ENCODE data around the gene ATP8B4. TPM values are rescaled to one million over a fixed set of nuclear protein-coding genes. Genes with fewer than 3 reads are reported as not detected.
A peak's percentile ranks its signal among the peaks of the same experiment; 100 is the strongest.

The ATP8B4 gene
- total RNA-seq, 1 donor: 90.2 TPM

DNA sequence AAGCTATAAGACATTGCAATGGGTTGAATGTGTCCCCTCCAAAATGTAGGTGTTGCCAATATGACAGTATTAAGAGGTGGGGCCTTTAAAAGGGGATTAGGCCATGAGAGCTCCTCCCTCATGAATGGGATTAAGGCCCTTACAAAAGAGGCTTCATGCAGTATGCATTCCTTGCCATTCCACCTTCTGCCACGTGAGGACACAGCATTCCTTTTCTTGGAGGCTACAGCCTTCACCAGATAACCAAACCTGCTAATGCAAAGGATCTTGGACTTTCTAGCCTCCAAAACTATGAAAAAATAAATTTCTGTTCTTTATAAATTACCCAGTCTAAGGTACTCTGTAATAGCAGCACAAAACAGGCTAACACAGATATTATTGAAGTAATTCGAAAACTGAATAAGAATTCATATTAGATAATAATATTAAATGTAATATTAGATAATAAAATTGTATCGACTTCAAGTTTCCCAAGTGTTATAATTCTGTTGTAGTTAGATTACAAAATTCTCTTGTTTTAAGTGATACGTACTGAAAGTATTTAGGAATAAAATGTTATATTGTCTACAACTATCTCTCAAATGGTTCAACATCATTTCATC, 29.4 kb upstream of the ATP8B4 start:
- no peak overlapping the region for H3K4me3 ChIP-seq (ENCODE audit: low read depth, low read length)
- peak; percentile 65 for DNase-seq (ENCODE audit: low read depth)
- TF ChIP-seq, protein P1, sequence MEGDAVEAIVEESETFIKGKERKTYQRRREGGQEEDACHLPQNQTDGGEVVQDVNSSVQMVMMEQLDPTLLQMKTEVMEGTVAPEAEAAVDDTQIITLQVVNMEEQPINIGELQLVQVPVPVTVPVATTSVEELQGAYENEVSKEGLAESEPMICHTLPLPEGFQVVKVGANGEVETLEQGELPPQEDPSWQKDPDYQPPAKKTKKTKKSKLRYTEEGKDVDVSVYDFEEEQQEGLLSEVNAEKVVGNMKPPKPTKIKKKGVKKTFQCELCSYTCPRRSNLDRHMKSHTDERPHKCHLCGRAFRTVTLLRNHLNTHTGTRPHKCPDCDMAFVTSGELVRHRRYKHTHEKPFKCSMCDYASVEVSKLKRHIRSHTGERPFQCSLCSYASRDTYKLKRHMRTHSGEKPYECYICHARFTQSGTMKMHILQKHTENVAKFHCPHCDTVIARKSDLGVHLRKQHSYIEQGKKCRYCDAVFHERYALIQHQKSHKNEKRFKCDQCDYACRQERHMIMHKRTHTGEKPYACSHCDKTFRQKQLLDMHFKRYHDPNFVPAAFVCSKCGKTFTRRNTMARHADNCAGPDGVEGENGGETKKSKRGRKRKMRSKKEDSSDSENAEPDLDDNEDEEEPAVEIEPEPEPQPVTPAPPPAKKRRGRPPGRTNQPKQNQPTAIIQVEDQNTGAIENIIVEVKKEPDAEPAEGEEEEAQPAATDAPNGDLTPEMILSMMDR (IDR thresholded peaks at IDR 0.05; ENCODE audit: insufficient read depth, low read depth, low read length): peak; percentile 59

DNA sequence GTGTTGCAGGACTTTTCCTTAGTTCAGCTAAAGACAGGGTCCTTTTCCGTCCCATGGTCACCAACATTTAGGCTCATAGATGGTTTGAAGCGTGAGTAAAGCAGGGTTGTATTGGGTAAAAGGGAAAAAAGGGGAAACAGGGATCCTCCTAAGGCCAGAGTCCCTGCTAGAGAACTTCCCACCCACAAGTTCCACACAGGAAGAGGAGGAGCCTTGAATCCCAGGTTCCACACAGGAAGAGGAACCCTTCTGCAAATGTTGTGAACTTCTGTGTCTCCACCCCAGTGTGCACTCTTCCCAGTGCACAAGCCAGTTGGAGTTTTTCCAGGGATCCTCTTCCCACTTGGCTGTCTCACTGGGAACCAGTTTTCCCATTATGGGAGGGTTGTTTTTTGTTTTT, 27.6 kb upstream of the ATP8B4 start:
- TF ChIP-seq, protein P1 (IDR thresholded peaks at IDR 0.05; ENCODE audit: insufficient read depth, low read depth, low read length): no peak
- no peak for DNase-seq (ENCODE audit: low read depth)
- H3K4me3 ChIP-seq (ENCODE audit: low read depth, low read length): no peak overlapping the region

DNA sequence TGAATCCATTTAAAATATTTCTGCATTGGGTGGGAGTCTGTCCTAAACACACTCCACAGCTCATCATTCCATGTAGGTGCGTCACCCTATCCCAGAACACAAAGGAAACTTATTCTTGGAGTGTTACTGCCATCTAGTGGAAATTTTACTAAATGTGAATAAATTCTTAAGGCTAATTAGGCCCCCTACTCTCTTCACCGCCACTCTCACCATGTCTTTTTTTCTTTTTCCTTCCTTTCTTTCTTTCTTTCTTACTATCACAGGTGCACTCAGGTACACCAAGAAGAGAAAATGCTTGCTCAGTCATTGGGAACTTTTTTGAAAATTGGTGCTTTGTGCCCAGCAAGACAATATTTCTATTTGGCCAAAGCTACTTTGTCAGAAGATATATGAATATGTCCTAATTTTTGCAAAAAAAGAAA, 26.4 kb upstream of the ATP8B4 start:
- DNase-seq (ENCODE audit: low read depth): peak; percentile 87
- H3K4me3 ChIP-seq (ENCODE audit: low read depth, low read length): no peak overlapping the region
- TF ChIP-seq, protein P1 (IDR thresholded peaks at IDR 0.05; ENCODE audit: insufficient read depth, low read depth, low read length): peak; percentile 45

DNA sequence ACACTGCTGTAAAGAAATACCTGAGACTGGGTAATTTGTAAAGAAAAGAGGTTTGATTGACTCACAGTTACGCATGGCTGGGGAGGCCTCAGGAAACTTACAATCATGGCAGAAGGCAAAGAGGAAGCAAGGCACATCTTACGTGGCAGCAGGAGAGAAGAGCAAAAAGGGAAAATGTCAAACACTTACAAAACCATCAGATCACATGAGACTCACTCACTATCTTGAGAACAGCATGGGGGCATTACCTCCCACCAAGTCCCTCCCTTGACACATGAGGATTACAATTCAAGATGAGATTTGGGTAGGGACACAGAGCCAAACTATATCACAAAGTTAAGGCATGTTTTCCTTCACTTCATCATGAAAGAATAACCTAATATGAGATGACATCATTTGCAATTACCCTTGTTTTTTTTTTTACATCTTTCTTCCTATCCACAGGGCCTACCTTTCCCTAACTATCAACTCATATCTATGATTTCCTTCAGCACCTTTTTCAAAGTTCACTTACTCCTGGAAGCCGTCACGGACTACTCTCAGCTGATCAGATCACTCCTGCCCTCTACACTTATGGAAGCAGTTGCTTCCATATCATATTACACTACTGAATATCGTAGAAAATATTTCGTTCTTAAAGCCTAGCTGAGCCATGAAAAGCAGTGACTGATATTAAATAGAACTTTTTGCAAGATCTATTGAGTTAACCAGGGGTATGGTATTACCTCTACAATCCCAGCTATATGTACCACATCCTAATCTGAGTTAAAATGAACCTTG, 25.5 kb upstream of the ATP8B4 start:
- no peak for DNase-seq (ENCODE audit: low read depth)
- TF ChIP-seq, protein P1 (IDR thresholded peaks at IDR 0.05; ENCODE audit: insufficient read depth, low read depth, low read length): no peak
- H3K4me3 ChIP-seq (ENCODE audit: low read depth, low read length): no peak overlapping the region

DNA sequence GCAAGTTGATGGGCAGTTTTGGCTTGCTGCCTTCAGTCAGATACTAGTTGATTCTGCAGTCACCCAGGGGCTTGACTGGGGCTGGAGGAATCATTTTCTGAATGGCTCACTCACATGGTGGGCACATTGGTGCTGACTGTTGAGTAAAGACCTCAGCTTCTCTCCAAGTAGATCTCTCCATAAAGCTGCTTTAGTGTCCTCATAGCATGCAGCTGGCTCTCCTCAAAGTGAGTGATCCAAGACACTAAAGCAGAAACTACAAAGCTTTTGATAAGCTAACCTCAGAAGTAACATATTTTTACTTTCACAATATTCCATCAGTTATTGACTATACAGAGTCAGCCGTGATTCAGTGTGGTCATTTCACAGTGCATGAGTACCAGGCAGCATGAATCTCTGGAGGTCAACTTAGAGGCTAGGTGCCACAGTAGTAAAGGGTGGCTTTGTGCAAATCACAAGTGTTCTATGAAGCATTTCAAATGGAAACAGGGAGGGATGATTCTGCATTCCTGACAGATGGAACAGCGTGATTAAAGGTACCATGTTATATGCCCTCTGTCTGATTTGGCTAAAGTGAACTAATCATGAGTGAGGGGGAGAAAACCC, 24.3 kb upstream of the ATP8B4 start:
- H3K4me3 ChIP-seq (ENCODE audit: low read depth, low read length): no peak overlapping the region
- no peak for DNase-seq (ENCODE audit: low read depth)
- TF ChIP-seq, protein P1 (IDR thresholded peaks at IDR 0.05; ENCODE audit: insufficient read depth, low read depth, low read length): no peak

DNA sequence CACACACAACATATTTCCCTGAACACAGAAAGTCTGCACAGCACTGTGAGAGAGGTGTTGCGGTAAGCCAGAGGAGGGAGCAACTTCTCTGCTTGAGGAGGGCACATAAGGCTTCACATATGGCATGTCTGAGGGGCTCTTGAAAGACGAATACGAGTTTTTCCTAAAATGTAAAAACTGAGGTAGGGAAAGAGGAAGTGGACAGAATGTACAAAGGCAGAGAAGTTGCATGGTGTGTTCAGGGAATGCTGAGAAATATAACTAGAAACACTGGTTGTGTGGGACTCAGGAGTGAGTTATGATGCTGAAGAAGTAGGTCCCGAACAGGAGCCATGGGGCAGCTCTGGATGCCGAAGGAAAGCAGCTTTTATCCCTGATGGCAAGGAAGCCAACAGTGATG, 22.8 kb upstream of the ATP8B4 start:
- TF ChIP-seq, protein P1 (IDR thresholded peaks at IDR 0.05; ENCODE audit: insufficient read depth, low read depth, low read length): no peak
- H3K4me3 ChIP-seq (ENCODE audit: low read depth, low read length): no peak overlapping the region
- no peak for DNase-seq (ENCODE audit: low read depth)
